ENCODE measurements around the gene HOXA9.

GRCh38 chr7:27160546-27161213, 4.7 kb downstream of the HOXA9 start:
- peak; percentile 95 for TF ChIP-seq CTCF (IDR thresholded peaks at IDR 0.05)
- peak; percentile 98 for TF ChIP-seq EZH2 (IDR thresholded peaks at IDR 0.05)
